Smooth muscle cell (in vitro differentiated cells): Measurements from ENCODE around the gene CCDC60. TPM values are rescaled to one million over a fixed set of nuclear protein-coding genes. Genes with fewer than 3 reads are reported as not detected.

Experiments used
- DNase-seq: peaks from one replicate; lab custom pipeline; 2025; ENCODE audit not compliant: unreplicated experiment; lab: John Stamatoyannopoulos, UW
- H2AFZ ChIP-seq: fragments of 200-600 bp; sonication (generic); 2 replicates; pipeline ENCODE4 v1.6.0; 2016; ENCODE audit warnings: antibody characterized with exemption, low read depth, mild to moderate bottlenecking
- H3F3A ChIP-seq: fragments of 200-600 bp; sonication (generic); 2 replicates; pipeline ENCODE4 v1.6.0; 2017; ENCODE audit warnings: antibody characterized with exemption, low read depth
- H3K27ac ChIP-seq: fragments of 200-600 bp; sonication (generic); 2 replicates; pipeline ENCODE4 v1.5.1; 2016; ENCODE audit warnings: low read depth, mild to moderate bottlenecking
- H3K27me3 ChIP-seq: fragments of 200-600 bp; sonication (generic); 2 replicates; pipeline ENCODE4 v1.6.1; 2016; ENCODE audit warnings: low read depth, mild to moderate bottlenecking
- H3K36me3 ChIP-seq: fragments of 200-600 bp; sonication (generic); 2 replicates; pipeline ENCODE4 v1.5.1; 2016; ENCODE audit warnings: low read depth
- H3K4me1 ChIP-seq: fragments of 200-600 bp; sonication (generic); 2 replicates; pipeline ENCODE4 v1.5.1; 2016; ENCODE audit warnings: low read depth
- H3K4me2 ChIP-seq: fragments of 200-600 bp; sonication (generic); 2 replicates; pipeline ENCODE4 v1.6.0; 2016; ENCODE audit warnings: mild to moderate bottlenecking
- H3K4me3 ChIP-seq: fragments of 200-600 bp; sonication (generic); 2 replicates; pipeline ENCODE4 v1.5.1; 2016; ENCODE audit warnings: mild to moderate bottlenecking
- H3K79me2 ChIP-seq: fragments of 200-600 bp; sonication (generic); 2 replicates; pipeline ENCODE4 v1.6.0; 2016; ENCODE audit warnings: low read depth, mild to moderate bottlenecking
- H3K9ac ChIP-seq: fragments of 200-600 bp; sonication (generic); 2 replicates; pipeline ENCODE4 v1.6.0; 2016; ENCODE audit warnings: low read depth
- H3K9me3 ChIP-seq: fragments of 200-600 bp; sonication (generic); replicated peaks from 2 replicates; pipeline ENCODE4 v1.5.1; 2016; ENCODE audit warnings: low read depth
- H4K20me1 ChIP-seq: fragments of 200-600 bp; sonication (generic); 2 replicates; pipeline ENCODE4 v1.6.0; 2016; ENCODE audit warnings: low read depth
- WGBS: methylation state at CpG from one replicate; pipeline ENCODE4 v1.1.7; 2016; ENCODE audit warnings: low lambda C conversion rate; 5-methylcytosine and 5-hydroxymethylcytosine counted together
- polyA plus RNA-seq: library from polyadenylated mRNA; unstranded; fragments of >200 nt; fragmentation: Nextera tagmentation; extraction: Ambion mirVana; gene quantifications from 2 replicates; pipeline ENCODE4 v1.2.1, GENCODE V29; 2016
- total RNA-seq: library from RNA; depleted of rRNA; stranded (reverse); fragments of >200 nt; gene quantifications from 2 replicates; pipeline ENCODE4 v1.2.3, GENCODE V29; 2014
- TF ChIP-seq, protein P1 (sequence below): fragments of 200-600 bp; sonication (generic); IDR thresholded peaks from 2 replicates; pipeline ENCODE4 v1.5.1; 2017; ENCODE audit warnings: borderline replicate concordance, mild to moderate bottlenecking, antibody characterized with exemption; ENCODE audit not compliant: insufficient read depth, poor library complexity, severe bottlenecking

CCDC60 gene
- total and polyA plus RNA-seq, 2 experiments from 2014 or later, result not detected

DNA sequence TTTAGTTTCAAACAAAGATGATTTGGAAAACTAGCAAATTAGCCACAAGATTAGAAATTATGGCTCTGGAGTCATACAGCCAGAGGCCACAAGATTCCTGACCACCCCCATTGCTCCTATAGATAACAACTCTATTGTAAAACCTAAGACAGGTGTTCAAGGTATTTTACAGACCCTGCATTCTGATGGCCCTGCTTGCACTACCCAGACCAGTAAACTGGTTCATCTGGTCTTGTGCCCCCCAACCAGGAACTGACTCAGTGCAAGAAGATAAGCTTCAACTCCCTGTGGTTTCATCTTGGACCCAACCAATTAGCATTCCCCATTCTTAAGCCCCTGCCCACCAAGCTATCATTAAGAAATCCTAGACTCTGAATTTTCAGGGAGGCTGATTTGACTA, 125.0 kb downstream of the CCDC60 start:
- no peak overlapping the region for H3K4me2 ChIP-seq
- H3K4me3 ChIP-seq, result no peak overlapping the region
- no peaks in the 10 kb centered on the region for H3K36me3 ChIP-seq

DNA sequence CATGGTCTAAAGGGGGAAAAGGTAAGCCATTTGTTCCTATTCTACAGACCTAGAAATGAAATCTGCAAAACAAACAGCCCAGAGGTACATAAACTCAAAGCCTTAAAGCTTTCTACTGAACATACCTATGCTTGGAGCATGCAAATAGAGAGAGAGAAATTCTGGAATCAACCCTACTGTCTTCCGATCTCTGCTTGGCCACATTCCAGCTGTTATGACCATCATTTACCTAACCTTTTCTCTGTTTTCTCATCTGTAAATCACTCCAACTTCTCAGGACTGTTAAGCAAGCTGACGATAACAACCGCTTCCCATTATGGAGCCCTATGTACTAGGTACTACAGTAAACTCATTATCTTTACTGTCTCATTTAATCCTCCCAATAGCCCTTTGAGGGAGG, 126.3 kb downstream of the CCDC60 start:
- no peaks in the 10 kb centered on the region for H3K36me3 ChIP-seq
- no peak overlapping the region for H2AFZ ChIP-seq
- no peaks in the 10 kb centered on the region for H3K27me3 ChIP-seq
- no peak overlapping the region for H3K4me3 ChIP-seq
- DNase-seq, result no peak
- no peaks in the 10 kb centered on the region for H3K4me1 ChIP-seq
- no peak overlapping the region for H3K4me2 ChIP-seq
- H3K79me2 ChIP-seq, result no peaks in the 10 kb centered on the region
- H3F3A ChIP-seq, result no peaks in the 10 kb centered on the region
- no peak overlapping the region for H3K27ac ChIP-seq
- TF ChIP-seq, protein P1, sequence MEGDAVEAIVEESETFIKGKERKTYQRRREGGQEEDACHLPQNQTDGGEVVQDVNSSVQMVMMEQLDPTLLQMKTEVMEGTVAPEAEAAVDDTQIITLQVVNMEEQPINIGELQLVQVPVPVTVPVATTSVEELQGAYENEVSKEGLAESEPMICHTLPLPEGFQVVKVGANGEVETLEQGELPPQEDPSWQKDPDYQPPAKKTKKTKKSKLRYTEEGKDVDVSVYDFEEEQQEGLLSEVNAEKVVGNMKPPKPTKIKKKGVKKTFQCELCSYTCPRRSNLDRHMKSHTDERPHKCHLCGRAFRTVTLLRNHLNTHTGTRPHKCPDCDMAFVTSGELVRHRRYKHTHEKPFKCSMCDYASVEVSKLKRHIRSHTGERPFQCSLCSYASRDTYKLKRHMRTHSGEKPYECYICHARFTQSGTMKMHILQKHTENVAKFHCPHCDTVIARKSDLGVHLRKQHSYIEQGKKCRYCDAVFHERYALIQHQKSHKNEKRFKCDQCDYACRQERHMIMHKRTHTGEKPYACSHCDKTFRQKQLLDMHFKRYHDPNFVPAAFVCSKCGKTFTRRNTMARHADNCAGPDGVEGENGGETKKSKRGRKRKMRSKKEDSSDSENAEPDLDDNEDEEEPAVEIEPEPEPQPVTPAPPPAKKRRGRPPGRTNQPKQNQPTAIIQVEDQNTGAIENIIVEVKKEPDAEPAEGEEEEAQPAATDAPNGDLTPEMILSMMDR, result no peak
- WGBS, result 77% methylated on average over 3 of the region's 3 CpGs
- H3K9me3 ChIP-seq, result no peaks in the 10 kb centered on the region
- H4K20me1 ChIP-seq, result no peaks in the 10 kb centered on the region
- no peak overlapping the region for H3K9ac ChIP-seq

More for the DNA sequence above, 125.0 kb downstream of the CCDC60 start:
- H3K27ac ChIP-seq, result no peak overlapping the region
- no peak for DNase-seq
- no peak overlapping the region for H2AFZ ChIP-seq
- H3K9me3 ChIP-seq, result no peaks in the 10 kb centered on the region
- H3F3A ChIP-seq, result no peaks in the 10 kb centered on the region
- TF ChIP-seq, protein P1, result no peak
- no peak overlapping the region for H3K9ac ChIP-seq
- H4K20me1 ChIP-seq, result no peaks in the 10 kb centered on the region
- no peaks in the 10 kb centered on the region for H3K79me2 ChIP-seq
- H3K4me1 ChIP-seq, result no peaks in the 10 kb centered on the region
- peaks cover 6% of the 10 kb centered on the region for H3K27me3 ChIP-seq

DNA sequence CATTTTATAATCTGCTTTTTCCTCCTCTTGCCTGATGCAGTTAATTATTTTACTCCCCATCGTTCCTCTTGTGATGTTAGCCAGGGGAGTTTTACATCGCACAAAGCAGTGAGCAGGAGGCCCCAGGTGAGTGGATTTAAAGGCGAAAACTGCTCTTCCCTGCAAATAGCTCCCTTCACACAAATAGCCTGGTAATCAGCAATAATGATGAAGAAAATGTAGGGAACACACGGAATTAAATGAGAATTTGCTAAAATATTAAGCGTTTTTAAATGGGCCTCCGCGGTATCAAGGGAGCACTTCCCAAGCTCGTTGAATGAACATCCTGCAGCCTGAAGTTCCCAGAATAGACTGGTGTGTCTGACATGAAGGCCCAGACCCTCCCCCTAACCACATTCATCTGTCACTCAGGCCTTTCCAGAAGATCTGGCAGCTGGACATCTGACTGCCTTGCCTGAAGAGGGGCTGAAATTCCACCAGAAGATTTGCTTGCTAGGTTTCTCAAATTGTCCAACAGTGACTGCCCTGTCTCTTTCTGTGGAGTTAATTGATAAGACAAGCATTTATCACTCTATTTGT, 127.2 kb downstream of the CCDC60 start:
- Histone ChIP-seq H2AFZ (no peak overlapping the region), H3K9me3 (no peaks in the 10 kb centered on the region), H3K79me2 (no peaks in the 10 kb centered on the region), H3K36me3 (no peaks in the 10 kb centered on the region), H3K4me3 (no peak overlapping the region), H3K27ac (no peak overlapping the region), H3K27me3 (no peaks in the 10 kb centered on the region), H4K20me1 (no peaks in the 10 kb centered on the region), H3F3A (no peaks in the 10 kb centered on the region), H3K9ac (no peak overlapping the region), H3K4me2 (no peak overlapping the region), H3K4me1 (no peaks in the 10 kb centered on the region)
- 87% methylated on average over 8 of the region's 8 CpGs for WGBS
- TF ChIP-seq, protein P1, result no peak
- no peak for DNase-seq

DNA sequence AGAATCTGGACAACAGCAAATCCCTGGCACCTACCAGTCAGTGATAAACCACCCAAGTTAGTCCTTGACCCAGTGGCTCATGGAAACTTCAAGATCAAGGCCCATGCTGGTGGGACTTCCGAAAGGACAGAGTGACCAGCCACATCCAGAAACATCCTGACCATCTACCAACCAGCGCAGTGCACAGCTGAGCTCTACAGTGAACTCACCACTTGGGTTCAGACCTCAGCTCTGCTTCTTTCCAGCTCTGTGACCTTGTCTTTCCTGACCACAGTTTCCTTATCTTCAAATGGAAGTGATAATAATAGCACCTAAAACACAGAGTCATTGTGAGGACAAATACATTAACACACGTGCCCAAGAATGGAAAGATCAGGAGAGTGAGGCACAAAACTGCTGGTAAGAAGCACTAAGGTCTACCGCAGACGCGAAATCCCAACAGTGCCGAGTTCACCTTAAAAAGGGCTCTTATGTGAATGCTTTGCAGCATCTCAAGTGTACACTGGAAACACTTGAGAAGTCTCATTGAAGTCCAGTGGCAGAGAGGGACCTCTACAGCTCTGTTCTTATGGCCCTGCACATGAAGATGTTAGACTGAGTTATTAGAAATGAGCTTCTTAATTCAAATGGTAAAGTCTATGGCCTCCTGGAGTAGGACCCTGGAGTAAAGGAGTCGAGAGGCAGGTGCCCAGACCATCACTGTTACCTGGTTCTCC, 128.8 kb downstream of the CCDC60 start:
- Histone ChIP-seq H3K9me3 (no peaks in the 10 kb centered on the region), H3K4me3 (no peak overlapping the region), H3K27ac (no peak overlapping the region), H2AFZ (no peak overlapping the region), H3K9ac (no peak overlapping the region), H3K4me1 (no peaks in the 10 kb centered on the region), H3K27me3 (no peaks in the 10 kb centered on the region), H4K20me1 (no peaks in the 10 kb centered on the region), H3F3A (no peaks in the 10 kb centered on the region), H3K4me2 (no peak overlapping the region), H3K36me3 (no peaks in the 10 kb centered on the region), H3K79me2 (no peaks in the 10 kb centered on the region)
- no peak for DNase-seq
- WGBS, result 92% methylated on average over 8 of the region's 8 CpGs
- TF ChIP-seq, protein P1, result no peak
